ENCODE measurements around the gene VIPR2. TPM values are rescaled to one million over a fixed set of nuclear protein-coding genes. Genes with fewer than 3 reads are reported as not detected.

Gene VIPR2
- total RNA-seq, 1 experiment from 2014 or later = not detected

- Histone ChIP-seq H3K36me3 (ENCODE audit: insufficient read depth, low read length, poor library complexity, severe bottlenecking) (no peaks in the 10 kb centered on the region), H3K9me3 (ENCODE audit: low read depth, low read length, poor library complexity, severe bottlenecking) (no peaks in the 10 kb centered on the region), H3K4me1 (ENCODE audit: insufficient read depth, low read length, poor library complexity, severe bottlenecking) (peaks cover 5% of the 10 kb centered on the region), H3K27ac (ENCODE audit: low read depth, low read length, poor library complexity, severe bottlenecking) (no peak overlapping the region), H3K4me3 (ENCODE audit: low read depth, low read length, poor library complexity, severe bottlenecking) (no peak overlapping the region), H3K27me3 (replicated peaks; ENCODE audit: insufficient read depth, low read depth, low read length, poor library complexity) (no peaks in the 10 kb centered on the region)
- TF ChIP-seq, protein P1, sequence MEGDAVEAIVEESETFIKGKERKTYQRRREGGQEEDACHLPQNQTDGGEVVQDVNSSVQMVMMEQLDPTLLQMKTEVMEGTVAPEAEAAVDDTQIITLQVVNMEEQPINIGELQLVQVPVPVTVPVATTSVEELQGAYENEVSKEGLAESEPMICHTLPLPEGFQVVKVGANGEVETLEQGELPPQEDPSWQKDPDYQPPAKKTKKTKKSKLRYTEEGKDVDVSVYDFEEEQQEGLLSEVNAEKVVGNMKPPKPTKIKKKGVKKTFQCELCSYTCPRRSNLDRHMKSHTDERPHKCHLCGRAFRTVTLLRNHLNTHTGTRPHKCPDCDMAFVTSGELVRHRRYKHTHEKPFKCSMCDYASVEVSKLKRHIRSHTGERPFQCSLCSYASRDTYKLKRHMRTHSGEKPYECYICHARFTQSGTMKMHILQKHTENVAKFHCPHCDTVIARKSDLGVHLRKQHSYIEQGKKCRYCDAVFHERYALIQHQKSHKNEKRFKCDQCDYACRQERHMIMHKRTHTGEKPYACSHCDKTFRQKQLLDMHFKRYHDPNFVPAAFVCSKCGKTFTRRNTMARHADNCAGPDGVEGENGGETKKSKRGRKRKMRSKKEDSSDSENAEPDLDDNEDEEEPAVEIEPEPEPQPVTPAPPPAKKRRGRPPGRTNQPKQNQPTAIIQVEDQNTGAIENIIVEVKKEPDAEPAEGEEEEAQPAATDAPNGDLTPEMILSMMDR (conservative IDR thresholded peaks at IDR 0.05; ENCODE audit: low read depth, low read length) = no peak
- no peak for TF ChIP-seq EZH2 (IDR thresholded peaks at IDR 0.05; ENCODE audit: borderline replicate concordance, low read depth, low read length, poor library complexity, severe bottlenecking)
- no TSS peak for BruUV-seq (replicated peaks)
- intact Hi-C loops (cut with micrococcal nuclease; ENCODE audit: unreplicated experiment) = no loop called here
- POLR2A ChIA-PET (ENCODE audit: low non-redundant PET) = no interaction called here
- DNase-seq (ENCODE audit: low spot score) = no peak
- CTCF ChIA-PET = no interaction called here
Measured at GRCh38 chr7:159015081-159015453, 129.6 kb downstream of the VIPR2 start.

DNA sequence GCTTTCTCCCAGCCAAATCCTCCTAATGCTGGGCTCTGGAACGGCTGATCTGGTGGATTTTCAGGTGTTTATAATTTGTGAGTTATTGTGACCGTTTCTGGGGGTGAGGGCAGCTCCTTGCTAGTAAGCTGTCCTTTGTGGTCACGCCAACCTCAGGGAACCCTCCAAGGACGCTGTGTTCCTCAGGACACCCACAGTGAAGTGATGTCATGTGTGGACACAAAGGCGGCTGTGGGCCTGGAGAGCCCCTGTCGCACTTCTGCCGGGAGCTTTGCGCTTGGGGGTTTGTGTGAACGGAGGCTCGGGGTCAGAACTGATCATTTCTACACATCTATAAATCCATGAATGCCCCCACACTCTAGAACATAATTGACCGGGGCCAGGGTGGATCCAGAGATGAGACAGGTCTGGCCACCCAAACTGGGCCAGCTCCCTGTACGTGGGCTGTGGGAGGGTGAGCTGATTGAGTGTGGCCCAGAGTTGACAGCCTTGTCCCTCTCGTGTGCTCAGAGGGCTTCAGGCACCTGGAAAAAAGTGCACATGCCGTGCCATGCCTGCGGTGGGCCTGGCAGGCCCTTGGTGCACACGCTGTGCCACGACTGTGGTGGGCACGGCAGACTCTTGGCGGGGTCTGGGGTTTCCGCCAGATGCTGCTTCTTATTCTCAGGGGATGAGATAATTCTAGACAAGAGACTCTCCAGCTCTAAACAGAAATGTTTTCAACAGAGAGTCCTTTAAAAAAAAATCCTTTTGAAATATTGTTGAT is 130.2 kb downstream of the VIPR2 start:
- POLR2A ChIA-PET (ENCODE audit: low non-redundant PET) = no interaction called here

GRCh38 chr7:159013825-159014289 is 130.8 kb downstream of the VIPR2 start:
- BruUV-seq (replicated peaks) = no TSS peak
- no peak for TF ChIP-seq EZH2 (IDR thresholded peaks at IDR 0.05; ENCODE audit: borderline replicate concordance, low read depth, low read length, poor library complexity, severe bottlenecking)
- TF ChIP-seq, protein P1 (conservative IDR thresholded peaks at IDR 0.05; ENCODE audit: low read depth, low read length) = no peak
- no peaks in the 10 kb centered on the region for H3K9me3 ChIP-seq (ENCODE audit: low read depth, low read length, poor library complexity, severe bottlenecking)
- H3K27me3 ChIP-seq (replicated peaks; ENCODE audit: insufficient read depth, low read depth, low read length, poor library complexity) = no peaks in the 10 kb centered on the region
- H3K36me3 ChIP-seq (ENCODE audit: insufficient read depth, low read length, poor library complexity, severe bottlenecking) = no peaks in the 10 kb centered on the region
- H3K4me1 ChIP-seq (ENCODE audit: insufficient read depth, low read length, poor library complexity, severe bottlenecking) = peaks cover 5% of the 10 kb centered on the region
- intact Hi-C loops (cut with micrococcal nuclease; ENCODE audit: unreplicated experiment) = no loop called here
- no peak for DNase-seq (ENCODE audit: low spot score)
- POLR2A ChIA-PET (ENCODE audit: low non-redundant PET) = no interaction called here
- H3K27ac ChIP-seq (ENCODE audit: low read depth, low read length, poor library complexity, severe bottlenecking) = no peak overlapping the region
- H3K4me3 ChIP-seq (ENCODE audit: low read depth, low read length, poor library complexity, severe bottlenecking) = no peak overlapping the region
- CTCF ChIA-PET = no interaction called here

More for the DNA sequence above, 130.2 kb downstream of the VIPR2 start:
- Histone ChIP-seq H3K27me3 (replicated peaks; ENCODE audit: insufficient read depth, low read depth, low read length, poor library complexity) (no peaks in the 10 kb centered on the region), H3K27ac (ENCODE audit: low read depth, low read length, poor library complexity, severe bottlenecking) (no peak overlapping the region), H3K4me3 (ENCODE audit: low read depth, low read length, poor library complexity, severe bottlenecking) (no peak overlapping the region), H3K36me3 (ENCODE audit: insufficient read depth, low read length, poor library complexity, severe bottlenecking) (no peaks in the 10 kb centered on the region), H3K4me1 (ENCODE audit: insufficient read depth, low read length, poor library complexity, severe bottlenecking) (peaks cover 5% of the 10 kb centered on the region), H3K9me3 (ENCODE audit: low read depth, low read length, poor library complexity, severe bottlenecking) (no peaks in the 10 kb centered on the region)
- DNase-seq (ENCODE audit: low spot score) = no peak
- no peak for TF ChIP-seq EZH2 (IDR thresholded peaks at IDR 0.05; ENCODE audit: borderline replicate concordance, low read depth, low read length, poor library complexity, severe bottlenecking)
- TF ChIP-seq, protein P1 (conservative IDR thresholded peaks at IDR 0.05; ENCODE audit: low read depth, low read length) = no peak
- no TSS peak for BruUV-seq (replicated peaks)
- intact Hi-C loops (cut with micrococcal nuclease; ENCODE audit: unreplicated experiment) = no loop called here
- CTCF ChIA-PET = no interaction called here
